Naive B cell (primary cell): ENCODE results near the gene CAPN9. TPM values are rescaled to one million over a fixed set of nuclear protein-coding genes. Genes with fewer than 3 reads are reported as not detected.
"Not testable (repeated sequence)": the region's sequence is repeated elsewhere in the genome, so short reads cannot be mapped to it uniquely, and the experiment has no call there.

Source experiments
- ATAC-seq, 2 donors: fragments of 150-1000 bp; cut with Tn5 transposase; 2 replicates each; pipeline ENCODE4 v1.10.0; 2021; ENCODE audit warnings: low read depth in 2 of 2, mild to moderate bottlenecking in 2 of 2, moderate library complexity in 2 of 2
- DNase-seq: peaks from one replicate; pipeline ENCODE4 v3.0.0; 2022
- H3K27ac Mint-ChIP-seq, 6 donors: one replicate each; pipeline ENCODE4 v1.8.0; 2020 to 2022; ENCODE audit warnings: mild to moderate bottlenecking in 6 of 6, mixed read lengths in 6 of 6, moderate library complexity in 5 of 6, inconsistent platforms in 2 of 6
- H3K27me3 Mint-ChIP-seq, 3 donors: one replicate each; pipeline ENCODE4 v1.8.0; 2021 to 2022; ENCODE audit warnings: mixed read lengths in 3 of 3, mild to moderate bottlenecking in 1 of 3
- H3K36me3 Mint-ChIP-seq, 2 donors: one replicate each; pipeline ENCODE4 v1.8.0; 2020 to 2022; ENCODE audit warnings: mixed read lengths in 2 of 2, inconsistent platforms in 1 of 2, mild to moderate bottlenecking in 1 of 2
- H3K4me1 Mint-ChIP-seq, 3 donors: one replicate each; pipeline ENCODE4 v1.8.0; 2020 to 2022; ENCODE audit warnings: mixed read lengths in 3 of 3, inconsistent platforms in 1 of 3, mild to moderate bottlenecking in 1 of 3, moderate library complexity in 1 of 3
- H3K4me3 Mint-ChIP-seq, 8 donors: one replicate each; pipeline ENCODE4 v1.8.0; 2020 to 2022; ENCODE audit warnings: mild to moderate bottlenecking in 8 of 8, mixed read lengths in 8 of 8, moderate library complexity in 8 of 8, inconsistent platforms in 2 of 8
- H3K9me3 Mint-ChIP-seq, 7 donors: one replicate each; pipeline ENCODE4 v1.8.0; 2020 to 2022; ENCODE audit warnings: mixed read lengths in 7 of 7, mild to moderate bottlenecking in 5 of 7, inconsistent platforms in 2 of 7, moderate library complexity in 1 of 7
- polyA plus RNA-seq, 6 donors: library from polyadenylated mRNA; unstranded; fragments of 300-500 nt; fragmentation: Illumina TruSeq; gene quantifications; one replicate each; pipeline ENCODE4 v1.2.3, GENCODE V29; 2021; ENCODE audit warnings: low read depth in 6 of 6

The CAPN9 gene, protein sequence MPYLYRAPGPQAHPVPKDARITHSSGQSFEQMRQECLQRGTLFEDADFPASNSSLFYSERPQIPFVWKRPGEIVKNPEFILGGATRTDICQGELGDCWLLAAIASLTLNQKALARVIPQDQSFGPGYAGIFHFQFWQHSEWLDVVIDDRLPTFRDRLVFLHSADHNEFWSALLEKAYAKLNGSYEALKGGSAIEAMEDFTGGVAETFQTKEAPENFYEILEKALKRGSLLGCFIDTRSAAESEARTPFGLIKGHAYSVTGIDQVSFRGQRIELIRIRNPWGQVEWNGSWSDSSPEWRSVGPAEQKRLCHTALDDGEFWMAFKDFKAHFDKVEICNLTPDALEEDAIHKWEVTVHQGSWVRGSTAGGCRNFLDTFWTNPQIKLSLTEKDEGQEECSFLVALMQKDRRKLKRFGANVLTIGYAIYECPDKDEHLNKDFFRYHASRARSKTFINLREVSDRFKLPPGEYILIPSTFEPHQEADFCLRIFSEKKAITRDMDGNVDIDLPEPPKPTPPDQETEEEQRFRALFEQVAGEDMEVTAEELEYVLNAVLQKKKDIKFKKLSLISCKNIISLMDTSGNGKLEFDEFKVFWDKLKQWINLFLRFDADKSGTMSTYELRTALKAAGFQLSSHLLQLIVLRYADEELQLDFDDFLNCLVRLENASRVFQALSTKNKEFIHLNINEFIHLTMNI
- polyA plus RNA-seq, result not detected

DNA sequence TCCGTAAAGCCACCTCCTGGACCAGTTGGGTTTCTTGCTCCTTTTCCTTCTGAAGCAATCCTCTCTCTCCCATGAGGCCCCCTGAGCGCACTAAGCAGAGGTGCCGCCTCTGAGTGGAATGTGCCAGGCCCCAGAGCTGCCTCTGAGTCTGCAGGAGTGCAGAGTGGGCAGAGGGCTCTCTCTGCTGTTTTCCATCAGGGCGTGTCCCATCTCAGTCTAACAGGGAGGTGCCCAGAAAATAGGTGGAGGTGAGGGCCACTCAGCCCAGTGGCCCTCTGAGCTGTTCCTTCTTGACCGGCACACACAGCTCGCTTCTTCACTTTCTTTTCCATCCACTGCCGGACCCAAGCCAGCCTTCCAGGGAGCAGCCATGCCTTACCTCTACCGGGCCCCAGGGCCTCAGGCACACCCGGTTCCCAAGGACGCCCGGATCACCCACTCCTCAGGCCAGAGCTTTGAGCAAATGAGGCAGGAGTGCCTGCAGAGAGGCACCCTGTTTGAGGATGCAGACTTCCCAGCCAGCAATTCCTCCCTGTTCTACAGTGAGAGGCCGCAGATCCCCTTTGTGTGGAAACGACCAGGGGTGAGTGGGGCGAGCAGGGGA is at the start of gene CAPN9:
TSS of gene CAPN9 (plus strand) at position 262 of the 604 bp plus-strand sequence. CDS start at position 371, 109 bp downstream.
- peaks cover 0 to 15% (median 0%) of the 10 kb centered on the region in 3 donors for H3K27me3 Mint-ChIP-seq
- H3K27ac Mint-ChIP-seq, result no peak within 1 kb of the TSS
- no peak for ATAC-seq
- no peaks in the 10 kb centered on the region for H3K36me3 Mint-ChIP-seq
- H3K9me3 Mint-ChIP-seq, result peaks cover 0 to 2% (median 0%) of the 10 kb centered on the region in 7 donors
- DNase-seq, result no peak
- no peak within 1 kb of the TSS for H3K4me3 Mint-ChIP-seq
- H3K4me1 Mint-ChIP-seq, result peaks cover 6 to 11% (median 8%) of the 10 kb centered on the region in 3 donors

GRCh38 chr1:230698130-230698529 is 49.1 kb upstream of the CAPN9 start:
- Mint-ChIP-seq H3K27me3 (peaks cover 0 to 11% (median 0%) of the 10 kb centered on the region in 3 donors), H3K9me3 (no peaks in the 10 kb centered on the region), H3K27ac (no peak overlapping the region), H3K4me3 (no peak overlapping the region), H3K36me3 (peaks cover 10% of the 10 kb centered on the region in 2 donors), H3K4me1 (no peaks in the 10 kb centered on the region)
- DNase-seq, result no peak
- ATAC-seq, result no peak

DNA sequence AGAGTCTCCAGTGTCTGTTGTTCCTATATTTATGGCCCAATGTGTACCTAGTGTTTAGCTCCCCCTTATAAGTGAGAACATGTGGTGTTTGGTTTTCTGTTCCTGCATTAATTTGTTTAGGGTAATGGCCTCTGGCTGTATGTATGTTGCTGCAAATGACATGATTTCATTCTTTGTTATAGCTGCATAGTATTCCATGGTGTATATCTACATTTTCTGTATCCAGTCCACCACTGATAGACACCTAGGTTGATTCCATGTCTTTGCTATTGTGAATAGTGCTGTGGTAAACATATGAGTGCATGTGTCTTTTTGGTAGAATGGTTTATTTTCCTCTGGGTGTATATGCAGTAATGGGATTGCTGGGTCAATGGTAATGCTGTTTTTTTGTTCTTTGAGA is 48.2 kb upstream of the CAPN9 start:
- H3K27ac Mint-ChIP-seq, H3K4me1 Mint-ChIP-seq, ATAC-seq, H3K36me3 Mint-ChIP-seq, H3K4me3 Mint-ChIP-seq, H3K9me3 Mint-ChIP-seq, DNase-seq: not testable (repeated sequence)
- peaks cover 0 to 11% (median 0%) of the 10 kb centered on the region in 3 donors for H3K27me3 Mint-ChIP-seq

- Mint-ChIP-seq H3K27me3 (peaks cover under 1 to 13% (median 2%) of the 10 kb centered on the region in 3 donors), H3K27ac (no peak overlapping the region), H3K4me1 (no peaks in the 10 kb centered on the region), H3K4me3 (no peak overlapping the region), H3K9me3 (no peaks in the 10 kb centered on the region), H3K36me3 (no peaks in the 10 kb centered on the region)
- DNase-seq (no peak), ATAC-seq (no peak)
Observed at GRCh38 chr1:230699716-230700115, 47.5 kb upstream of the CAPN9 start.

- Mint-ChIP-seq H3K9me3 (peaks cover 0 to 2% (median 0%) of the 10 kb centered on the region in 7 donors), H3K27ac (no peak overlapping the region), H3K4me1 (no peaks in the 10 kb centered on the region), H3K4me3 (no peak overlapping the region), H3K27me3 (peaks cover 5 to 15% (median 6%) of the 10 kb centered on the region in 3 donors), H3K36me3 (no peaks in the 10 kb centered on the region)
- ATAC-seq (no peak), DNase-seq (no peak)
Observed at GRCh38 chr1:230700132-230700531, 47.1 kb upstream of the CAPN9 start.

- peaks cover 5 to 15% (median 8%) of the 10 kb centered on the region in 3 donors for H3K27me3 Mint-ChIP-seq
- peaks cover 0 to 2% (median 0%) of the 10 kb centered on the region in 7 donors for H3K9me3 Mint-ChIP-seq
- ATAC-seq, result no peak
- H3K27ac Mint-ChIP-seq, result no peak overlapping the region
- no peaks in the 10 kb centered on the region for H3K4me1 Mint-ChIP-seq
- H3K4me3 Mint-ChIP-seq, result no peak overlapping the region
- no peak for DNase-seq
- no peaks in the 10 kb centered on the region for H3K36me3 Mint-ChIP-seq
Observed at GRCh38 chr1:230701434-230701833, 45.8 kb upstream of the CAPN9 start.

DNA sequence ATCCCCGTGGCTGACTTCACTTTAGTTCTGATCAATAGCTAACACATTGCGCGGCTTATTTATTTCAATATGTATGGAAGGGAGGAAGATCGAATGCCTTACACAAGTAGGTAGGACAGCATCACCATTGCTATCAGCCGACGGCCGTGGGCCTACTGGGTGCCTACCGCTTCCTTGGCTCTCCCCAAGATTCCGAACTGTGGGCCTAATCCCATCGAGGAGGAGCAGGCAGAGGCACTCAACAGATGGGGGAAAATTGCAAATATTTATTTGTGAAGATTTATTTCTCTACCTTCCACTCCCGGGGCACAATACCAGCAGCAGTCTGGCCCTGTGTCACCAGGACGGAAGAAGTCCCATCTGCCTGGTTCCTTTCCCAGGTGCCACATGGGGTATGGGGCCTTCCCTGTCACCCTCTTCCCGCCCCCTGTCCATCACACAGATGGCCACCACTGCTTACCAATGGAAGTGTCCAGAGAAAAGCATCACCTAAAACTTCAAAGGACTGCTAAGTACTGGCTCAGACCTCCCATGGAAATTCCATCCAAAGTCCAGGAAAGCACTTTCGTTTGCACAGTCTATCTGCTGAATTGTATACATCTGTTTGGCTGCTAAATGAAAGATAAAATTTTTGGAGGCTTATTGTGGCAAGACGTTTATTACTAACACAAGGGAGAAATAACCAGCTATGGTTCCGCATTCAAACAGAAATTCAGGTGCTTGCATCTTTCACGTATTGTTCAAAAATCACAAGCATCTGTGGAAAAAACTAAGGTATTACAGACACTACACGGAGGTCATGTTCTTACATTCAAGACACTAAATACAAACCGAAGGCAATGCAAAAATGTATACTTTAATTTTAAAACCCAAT is 45.1 kb upstream of the CAPN9 start:
- Mint-ChIP-seq H3K4me1 (no peaks in the 10 kb centered on the region), H3K9me3 (peaks cover 0 to 2% (median 0%) of the 10 kb centered on the region in 7 donors), H3K27ac (peak overlapping the region in 1 of 6 donors; percentile 53), H3K27me3 (peaks cover 5 to 22% (median 15%) of the 10 kb centered on the region in 3 donors), H3K4me3 (no peak overlapping the region), H3K36me3 (no peaks in the 10 kb centered on the region)
- DNase-seq (no peak), ATAC-seq (no peak)

DNA sequence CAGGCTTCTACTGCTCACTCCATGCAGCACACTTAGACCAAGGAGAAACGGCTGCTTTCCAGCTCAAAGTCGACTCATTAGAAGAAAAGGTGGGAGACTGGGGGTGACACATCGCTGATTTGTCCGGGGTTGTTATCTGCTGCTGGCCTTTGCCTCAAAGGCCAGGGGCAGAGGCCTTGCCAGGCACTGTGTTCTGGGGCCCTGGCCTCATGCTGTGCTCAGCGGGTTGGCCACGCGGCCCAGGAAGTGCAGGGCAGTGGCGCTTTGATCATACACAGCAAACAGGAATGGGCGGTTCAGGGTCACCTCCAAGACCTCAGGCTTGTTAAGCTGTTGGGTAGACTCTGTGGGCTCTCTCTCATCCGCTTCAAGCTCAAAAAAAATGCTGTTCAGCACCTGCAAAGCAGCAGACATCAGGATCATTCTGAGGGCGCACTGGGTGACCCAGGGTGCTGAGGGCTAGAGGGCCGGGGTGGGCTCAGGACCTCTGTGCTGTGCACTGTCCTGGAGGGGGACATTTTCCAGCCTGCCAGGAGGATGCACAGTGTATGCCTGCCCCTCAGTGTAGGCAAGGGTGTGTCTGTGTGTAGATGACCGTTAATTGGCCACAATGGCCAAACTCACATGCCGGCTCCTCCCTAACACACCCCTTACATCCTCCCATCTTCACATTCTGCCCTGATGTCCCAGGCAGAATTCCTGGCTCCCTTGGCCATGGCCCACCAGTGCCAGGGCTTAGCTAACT is 44.1 kb upstream of the CAPN9 start:
- Mint-ChIP-seq H3K36me3 (no peaks in the 10 kb centered on the region), H3K4me1 (peaks cover 0 to 5% (median 2%) of the 10 kb centered on the region in 3 donors), H3K9me3 (peaks cover 0 to 2% (median 0%) of the 10 kb centered on the region in 7 donors), H3K27ac (no peak overlapping the region), H3K4me3 (no peak overlapping the region), H3K27me3 (peaks cover 5 to 31% (median 25%) of the 10 kb centered on the region in 3 donors)
- ATAC-seq (no peak), DNase-seq (no peak)

GRCh38 chr1:230703679-230704385 is 43.4 kb upstream of the CAPN9 start:
- Mint-ChIP-seq H3K27me3 (peaks cover 9 to 36% (median 32%) of the 10 kb centered on the region in 3 donors), H3K27ac (no peak overlapping the region), H3K36me3 (no peaks in the 10 kb centered on the region), H3K4me3 (no peak overlapping the region), H3K4me1 (peaks cover 0 to 5% (median 2%) of the 10 kb centered on the region in 3 donors), H3K9me3 (peaks cover 0 to 2% (median 0%) of the 10 kb centered on the region in 7 donors)
- ATAC-seq (no peak), DNase-seq (no peak)

DNA sequence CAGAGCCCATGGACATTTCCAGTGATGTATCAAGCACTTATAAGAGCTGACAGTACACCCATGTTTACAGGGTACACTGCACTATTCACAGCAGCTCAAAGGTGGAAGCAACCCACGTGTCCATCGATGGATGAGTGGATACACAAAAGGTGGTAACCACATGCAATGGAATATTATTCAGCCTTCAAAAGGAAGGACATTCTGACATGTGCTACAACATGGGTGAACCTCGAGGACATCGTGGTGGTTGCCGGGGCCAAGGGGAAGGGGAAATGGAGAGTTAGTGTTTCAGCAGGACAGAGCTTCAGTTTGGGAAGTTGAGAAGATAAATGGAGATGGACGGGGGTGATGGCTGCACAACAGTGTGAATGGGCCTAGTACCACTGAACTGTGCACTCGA is 42.4 kb upstream of the CAPN9 start:
- ATAC-seq (no peak), DNase-seq (no peak)
- Mint-ChIP-seq H3K4me3 (no peak overlapping the region), H3K4me1 (peaks cover 0 to 5% (median 2%) of the 10 kb centered on the region in 3 donors), H3K9me3 (peaks cover 0 to 2% (median 0%) of the 10 kb centered on the region in 7 donors), H3K27ac (peak overlapping the region in 1 of 6 donors; percentile 5), H3K36me3 (no peaks in the 10 kb centered on the region), H3K27me3 (peaks cover 12 to 37% (median 36%) of the 10 kb centered on the region in 3 donors)

DNA sequence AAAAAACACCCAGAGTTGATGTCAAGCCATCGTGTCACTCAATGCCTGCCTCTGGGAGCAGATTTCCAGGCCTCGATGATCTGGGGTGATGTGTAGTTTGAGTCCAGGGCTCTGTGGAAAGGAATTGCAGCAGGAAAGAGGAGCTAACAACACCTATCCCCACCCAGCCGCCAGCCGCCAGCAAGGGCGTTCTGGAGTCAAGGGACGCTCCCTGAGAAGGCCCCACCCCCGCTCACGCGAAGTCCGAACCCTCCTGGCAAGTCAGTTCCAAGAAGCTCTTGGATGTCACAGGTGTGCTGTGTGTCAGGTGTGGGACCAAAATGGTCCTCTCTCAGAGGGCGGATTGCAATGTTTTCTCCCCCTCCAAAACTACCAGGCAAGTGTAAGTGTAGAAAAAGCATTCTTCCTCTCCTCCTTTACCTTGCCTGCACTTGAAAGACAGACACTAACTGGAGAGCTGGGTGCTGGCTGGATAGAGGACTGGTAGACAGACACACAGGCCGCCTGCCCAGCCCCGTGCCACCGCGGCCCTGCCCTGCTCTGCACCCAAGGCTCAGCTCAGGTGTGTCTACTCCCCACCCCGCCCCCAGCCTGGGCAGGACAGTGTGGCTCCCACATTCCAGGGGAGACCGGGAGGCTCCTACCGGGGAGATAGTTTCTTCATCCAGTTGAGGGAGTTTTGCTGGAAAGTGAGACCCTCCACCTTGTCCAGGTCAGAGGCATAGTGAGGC is 41.7 kb upstream of the CAPN9 start:
- no peak overlapping the region for H3K27ac Mint-ChIP-seq
- H3K27me3 Mint-ChIP-seq, result peaks cover 12 to 37% (median 36%) of the 10 kb centered on the region in 3 donors
- ATAC-seq (no peak), DNase-seq (no peak)
- H3K36me3 Mint-ChIP-seq, result no peaks in the 10 kb centered on the region
- peaks cover 0 to 5% (median 2%) of the 10 kb centered on the region in 3 donors for H3K4me1 Mint-ChIP-seq
- no peak overlapping the region for H3K4me3 Mint-ChIP-seq
- H3K9me3 Mint-ChIP-seq, result peaks cover 0 to 2% (median 0%) of the 10 kb centered on the region in 7 donors
